HG02763 (cell line): Measurements from ENCODE around the gene IQSEC2.

Source experiments
- ATAC-seq: cut with Tn5 transposase; IDR thresholded peaks from one replicate; pipeline ENCODE4 v1.9.1; 2021; ENCODE audit warnings: mild to moderate bottlenecking, moderate library complexity; ENCODE audit not compliant: unreplicated experiment

The IQSEC2 gene

DNA sequence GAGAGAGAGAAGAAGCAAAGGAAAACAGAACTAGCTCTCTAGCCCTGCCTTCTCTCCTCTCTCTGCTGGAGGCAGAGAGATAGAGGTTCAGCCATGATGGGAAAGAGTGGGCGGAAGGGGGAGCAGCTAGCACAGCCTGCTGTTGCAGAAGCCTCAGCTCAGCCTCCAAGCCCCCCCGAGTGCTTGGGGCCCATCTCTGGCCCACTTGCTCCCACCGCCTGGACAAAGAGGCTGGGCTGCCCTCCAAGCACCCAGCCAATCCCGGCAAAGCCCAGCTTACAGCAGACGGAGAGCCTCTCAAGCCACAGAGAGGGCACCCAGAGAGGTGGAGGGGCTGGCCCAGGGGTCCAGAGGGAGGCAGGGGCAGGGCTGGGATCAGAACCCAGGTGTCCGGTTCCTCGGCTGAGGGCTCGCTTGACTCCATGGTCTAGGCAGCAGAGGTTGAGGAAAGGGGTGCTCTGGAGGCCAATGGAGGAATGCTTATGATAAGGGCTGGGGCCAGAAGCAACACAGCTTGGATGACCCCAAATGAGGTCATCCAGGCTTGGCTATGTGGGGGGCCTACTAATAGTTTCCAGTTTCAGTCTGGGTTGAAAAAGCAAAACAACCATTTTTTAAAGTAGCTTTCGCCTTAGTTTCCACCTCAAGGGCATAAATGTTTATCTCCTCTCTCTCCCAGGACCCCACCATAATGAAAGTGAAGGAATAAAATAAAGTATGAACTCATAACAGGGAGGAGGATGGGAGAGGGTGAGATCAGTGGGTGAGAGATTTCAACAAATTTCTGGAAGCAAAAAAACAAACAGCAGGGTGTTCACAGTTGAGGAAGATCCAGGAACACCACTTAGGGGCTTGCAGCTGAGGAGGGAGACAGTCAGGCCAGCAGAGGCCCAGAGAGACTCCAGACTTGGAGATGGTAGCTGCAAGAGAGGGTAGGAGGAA lies 24.9 kb upstream of the IQSEC2 start:
- no peak for ATAC-seq

DNA sequence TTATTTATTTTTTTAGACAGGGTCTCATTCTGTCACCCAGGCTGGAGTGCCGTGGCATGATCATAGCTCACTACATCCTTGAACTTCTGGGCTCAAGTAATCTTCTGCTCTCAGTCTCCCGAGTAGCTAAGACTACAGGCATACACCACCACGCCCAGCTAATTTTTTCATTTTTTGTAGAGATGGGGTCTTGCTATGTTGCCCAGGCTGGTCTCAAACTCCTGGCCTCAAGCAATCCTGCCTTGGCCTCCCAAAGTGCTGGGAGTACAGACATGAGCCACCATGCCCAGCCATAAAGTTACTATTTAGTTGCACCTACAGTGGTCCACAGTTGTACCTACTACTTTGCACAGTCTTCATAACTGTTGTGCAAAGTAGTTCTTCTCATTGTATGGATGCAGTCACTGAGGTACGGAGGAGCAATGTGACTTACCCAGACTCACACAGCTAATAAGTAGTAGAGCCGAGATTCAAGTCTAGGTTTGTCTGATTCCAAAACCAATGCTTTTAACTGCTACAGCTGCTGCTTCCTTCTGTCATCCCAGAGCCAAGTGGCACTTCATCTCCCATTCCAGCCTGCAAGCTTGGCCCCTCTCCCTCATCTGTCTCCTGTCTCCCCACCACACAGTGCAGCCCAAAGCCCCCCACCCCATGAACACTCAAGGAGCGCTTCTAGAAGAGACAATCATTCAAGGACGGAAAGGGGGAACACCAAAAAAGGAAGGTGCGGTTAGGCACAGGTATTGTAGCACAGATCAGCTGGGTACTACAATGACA lies 24.0 kb upstream of the IQSEC2 start:
- no peak for ATAC-seq

DNA sequence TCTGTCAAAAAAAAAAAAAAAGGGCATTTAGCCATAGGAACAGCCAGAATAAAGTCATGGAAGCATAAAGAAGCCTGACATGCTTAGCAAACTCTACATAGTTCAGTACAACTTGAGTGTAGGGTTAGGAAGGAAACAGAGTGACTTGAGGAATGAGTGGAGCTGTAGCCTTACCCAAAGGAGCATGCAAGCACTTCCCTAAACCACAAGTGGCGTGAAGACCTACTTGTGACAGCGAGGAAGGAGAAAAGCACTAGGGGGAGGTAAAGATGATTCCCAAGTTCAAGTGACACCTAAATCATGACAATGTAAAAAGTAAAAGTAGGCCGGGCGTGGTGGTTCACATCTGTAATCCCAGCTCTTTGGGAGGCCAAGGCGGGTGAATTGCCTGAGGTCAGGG lies 21.8 kb upstream of the IQSEC2 start:
- ATAC-seq: no peak

DNA sequence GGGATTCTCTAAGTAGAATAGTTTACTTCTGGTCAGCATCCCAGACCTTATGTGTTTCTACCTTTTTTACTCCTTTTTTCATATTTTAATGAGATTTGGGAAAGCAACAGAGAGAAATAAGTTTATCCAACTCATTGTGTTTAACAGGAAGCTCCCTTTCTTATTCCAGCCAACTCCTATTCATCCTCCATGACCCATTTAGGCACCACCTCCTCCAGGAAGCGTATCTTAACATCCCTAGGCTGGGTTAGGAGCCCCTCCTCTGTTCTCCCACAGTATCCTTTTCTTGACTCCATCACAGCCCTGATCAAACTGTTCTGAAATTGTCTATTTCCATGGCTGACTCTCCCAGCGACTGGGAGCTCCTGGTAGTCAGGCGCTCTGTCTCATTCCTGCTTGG lies 18.8 kb upstream of the IQSEC2 start:
- ATAC-seq: no peak

GRCh38 chrX:53294024-53294648 lies 12.8 kb upstream of the IQSEC2 start:
- ATAC-seq: no peak

GRCh38 chrX:53291596-53291995 lies 10.2 kb upstream of the IQSEC2 start:
- ATAC-seq: no peak

DNA sequence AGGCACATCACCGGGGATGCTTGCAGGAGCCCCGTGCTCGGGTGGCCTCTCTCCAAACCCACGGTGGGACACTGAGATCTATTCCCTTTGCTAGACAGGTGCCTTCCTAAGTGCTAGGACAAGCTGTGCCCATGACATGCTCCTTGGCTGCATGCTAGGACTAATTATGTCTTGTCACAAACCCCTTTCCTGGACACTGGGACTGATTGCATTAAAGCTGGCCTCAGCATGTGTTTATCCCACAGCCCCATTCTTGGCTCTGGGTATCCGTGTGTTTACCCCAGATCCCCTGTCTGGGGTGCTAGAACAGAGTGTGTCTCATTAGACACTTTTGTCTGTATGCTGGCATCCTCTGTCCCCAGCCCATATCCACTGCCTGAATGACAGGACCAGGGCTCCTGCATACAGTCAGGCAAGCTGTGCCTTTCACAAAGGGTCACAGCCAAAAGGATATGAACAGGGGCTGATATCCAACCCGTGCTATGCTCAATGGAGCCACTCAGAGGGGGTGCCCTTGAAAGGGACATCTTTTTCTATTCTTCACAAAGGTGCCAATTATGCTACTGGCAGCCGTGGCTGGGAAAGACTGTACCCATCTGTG lies 9.2 kb upstream of the IQSEC2 start:
- ATAC-seq: no peak

- ATAC-seq: no peak
Measured at GRCh38 chrX:53288189-53288588, 6.8 kb upstream of the IQSEC2 start.

DNA sequence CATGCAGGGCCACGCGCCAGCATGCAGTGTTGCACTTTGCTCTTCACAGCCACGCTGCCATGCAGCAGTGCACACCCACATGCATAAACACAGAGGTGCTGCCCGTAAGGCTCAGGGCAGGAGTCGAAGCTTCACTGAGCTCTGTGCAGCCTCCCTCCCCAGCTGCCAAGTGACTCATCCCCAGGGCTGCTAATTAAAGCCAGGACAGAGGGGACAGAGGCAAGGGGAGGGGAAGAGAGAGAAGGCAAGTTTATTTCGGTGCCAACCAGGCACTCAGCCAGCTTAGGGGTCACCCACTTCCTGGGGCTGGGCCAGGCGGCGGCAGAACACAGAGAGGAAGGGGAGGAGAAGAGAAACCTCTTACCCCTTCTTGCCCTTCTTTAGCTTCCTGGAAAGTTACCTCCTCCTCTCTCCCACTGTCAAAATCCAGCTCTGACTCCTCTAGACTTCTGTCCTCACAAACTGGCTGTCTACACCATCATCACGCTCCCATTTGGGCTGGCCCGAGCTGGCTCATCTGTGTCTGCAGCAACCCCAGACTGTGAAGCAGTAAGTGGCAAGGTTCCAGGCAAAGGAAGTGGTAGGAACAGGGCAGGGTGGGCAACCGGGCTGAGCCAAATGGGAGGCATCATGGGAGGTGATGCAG lies 6.2 kb upstream of the IQSEC2 start:
- no peak for ATAC-seq

- no peak for ATAC-seq
Measured at GRCh38 chrX:53286171-53286570, 4.8 kb upstream of the IQSEC2 start.

DNA sequence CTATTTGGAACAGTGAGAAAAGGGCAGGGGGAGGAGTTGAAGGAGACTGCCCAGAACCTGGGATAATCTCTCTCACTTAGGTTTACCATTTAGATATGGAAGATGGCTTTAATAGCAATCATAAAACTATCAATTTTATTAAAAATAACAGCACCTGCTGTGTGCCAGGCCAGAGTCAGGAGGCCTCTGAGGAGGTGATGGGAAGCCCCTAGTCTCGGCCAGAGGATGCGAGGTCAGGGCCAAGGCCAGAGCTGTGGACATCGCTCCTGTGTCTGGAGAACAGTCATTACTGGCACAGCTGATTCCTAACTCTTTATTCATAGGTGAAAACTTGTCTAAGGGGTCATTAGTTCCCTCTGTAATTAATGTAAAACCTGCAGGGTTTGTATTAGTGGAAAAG lies 4.2 kb upstream of the IQSEC2 start:
- ATAC-seq: no peak

- ATAC-seq: peak; percentile 60
Measured at GRCh38 chrX:53284684-53285447, 3.5 kb upstream of the IQSEC2 start.

DNA sequence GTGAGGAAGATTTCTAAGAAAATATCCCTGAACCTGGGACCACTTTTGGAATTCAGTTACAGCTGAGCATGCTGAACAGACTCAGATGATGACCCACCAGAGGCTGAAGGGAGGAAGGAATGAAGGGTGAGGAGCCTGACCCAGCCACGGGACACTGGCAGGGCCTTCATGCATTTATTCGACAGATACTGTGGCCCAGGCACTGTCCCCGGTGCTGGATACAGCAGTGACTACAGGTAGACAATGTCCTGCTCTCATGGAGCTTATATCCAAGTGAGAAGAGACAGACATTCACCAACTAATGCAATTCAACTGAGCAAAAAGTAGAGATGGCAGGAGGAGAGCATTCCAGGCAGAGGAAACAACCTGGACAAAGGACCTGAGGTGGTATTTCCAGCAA lies 2.2 kb upstream of the IQSEC2 start:
- no peak for ATAC-seq

- ATAC-seq: no peak
Measured at GRCh38 chrX:53283099-53283498, 1.7 kb upstream of the IQSEC2 start.

DNA sequence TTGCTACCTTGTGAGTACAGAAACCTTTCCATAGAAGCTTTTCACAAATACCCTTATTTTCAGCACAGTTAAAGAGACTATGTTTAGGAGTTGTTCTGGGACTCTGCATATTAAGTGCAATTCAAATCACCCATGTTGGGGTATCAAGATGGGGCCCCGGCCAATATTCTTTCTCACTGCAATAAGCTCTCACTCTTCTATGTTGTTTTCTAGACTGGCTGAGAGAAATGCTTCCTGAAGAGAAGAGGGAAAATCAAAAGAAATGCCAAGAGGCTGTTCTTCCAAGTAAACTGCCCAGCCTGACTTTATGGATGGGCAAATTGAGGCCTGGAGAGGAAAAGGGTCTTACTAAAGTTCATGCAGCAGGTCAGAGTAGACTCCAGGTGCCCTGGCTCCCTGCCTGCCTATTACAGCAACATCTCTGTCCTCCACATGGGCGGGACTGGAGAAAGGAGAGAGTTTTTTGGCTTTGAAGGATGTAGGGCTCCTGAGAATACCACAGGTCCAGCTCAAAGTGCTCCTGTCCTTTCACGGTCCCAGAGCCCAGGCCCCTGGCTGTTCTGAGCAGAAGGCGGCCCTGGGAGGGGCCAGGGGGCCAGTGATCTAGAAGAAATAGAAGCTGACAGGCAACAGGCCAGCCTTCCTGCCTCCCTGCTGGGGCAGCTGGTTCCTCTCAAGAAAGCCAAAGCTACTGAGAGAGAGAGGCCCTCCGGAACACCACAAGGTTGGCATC lies 745 bp upstream of the IQSEC2 start:
- ATAC-seq: no peak

GRCh38 chrX:53280331-53281320 lies 758 bp downstream of the IQSEC2 start:
- ATAC-seq: no peak

- no peak for ATAC-seq
Measured at GRCh38 chrX:53279296-53280237, 1.8 kb downstream of the IQSEC2 start.
